Fibroblast of villous mesenchyme (primary cell): Measurements from ENCODE around the gene NDUFB10. TPM values are rescaled to one million over a fixed set of nuclear protein-coding genes. Genes with fewer than 3 reads are reported as not detected.

Source experiments
- DNase-seq: peaks from one replicate; pipeline ENCODE4 v3.0.0-alpha.2; 2010; ENCODE audit warnings: low read depth
- H3K4me3 ChIP-seq: 2 replicates; pipeline ENCODE4 v1.5.1; 2011; ENCODE audit warnings: low read depth, mild to moderate bottlenecking, low read length
- CTCF ChIP-seq: IDR thresholded peaks from 2 replicates; pipeline ENCODE4 v1.5.1; 2012; ENCODE audit warnings: low read depth, mild to moderate bottlenecking, low read length; ENCODE audit not compliant: insufficient read depth
- total RNA-seq: library from RNA; depleted of rRNA; stranded (reverse); fragments of >200 nt; gene quantifications from 2 replicates; pipeline ENCODE4 v1.2.3, GENCODE V29; 2012

The NDUFB10 gene
- total RNA-seq, 1 donor = 87.2 TPM

GRCh38 chr16:2002406-2003230 is 43.3 kb downstream of the NDUFB10 start:
- H3K4me3 ChIP-seq = no peak overlapping the region
- DNase-seq = no peak
- TF ChIP-seq CTCF = no peak

GRCh38 chr16:2003231-2003826 is 44.0 kb downstream of the NDUFB10 start:
- TF ChIP-seq CTCF = no peak

GRCh38 chr16:2003827-2004641 is 44.7 kb downstream of the NDUFB10 start:
- TF ChIP-seq CTCF = peak; percentile 98
- H3K4me3 ChIP-seq = no peak overlapping the region
- peak; percentile 89 for DNase-seq

More at GRCh38 chr16:2003231-2003826, 44.0 kb downstream of the NDUFB10 start:
- H3K4me3 ChIP-seq = no peak overlapping the region
- no peak for DNase-seq

- no peak for TF ChIP-seq CTCF
- H3K4me3 ChIP-seq = no peak overlapping the region
- no peak for DNase-seq
Measured at GRCh38 chr16:2004795-2005517, 45.6 kb downstream of the NDUFB10 start.

- DNase-seq = no peak
- TF ChIP-seq CTCF = peak; percentile 16
- no peak overlapping the region for H3K4me3 ChIP-seq
Measured at GRCh38 chr16:2005646-2006045, 46.3 kb downstream of the NDUFB10 start.

GRCh38 chr16:2006317-2006716 is 47.0 kb downstream of the NDUFB10 start:
- H3K4me3 ChIP-seq = no peak overlapping the region
- no peak for TF ChIP-seq CTCF
- no peak for DNase-seq
